ENCODE measurements around the gene QPRT. TPM values are rescaled to one million over a fixed set of nuclear protein-coding genes. Genes with fewer than 3 reads are reported as not detected.

Gene QPRT
- total and polyA plus RNA-seq, 2 of the 13 experiments (the other 11 are each of a cell fraction or from before 2014, with no cell fraction given), result 130 to 218 TPM

DNA sequence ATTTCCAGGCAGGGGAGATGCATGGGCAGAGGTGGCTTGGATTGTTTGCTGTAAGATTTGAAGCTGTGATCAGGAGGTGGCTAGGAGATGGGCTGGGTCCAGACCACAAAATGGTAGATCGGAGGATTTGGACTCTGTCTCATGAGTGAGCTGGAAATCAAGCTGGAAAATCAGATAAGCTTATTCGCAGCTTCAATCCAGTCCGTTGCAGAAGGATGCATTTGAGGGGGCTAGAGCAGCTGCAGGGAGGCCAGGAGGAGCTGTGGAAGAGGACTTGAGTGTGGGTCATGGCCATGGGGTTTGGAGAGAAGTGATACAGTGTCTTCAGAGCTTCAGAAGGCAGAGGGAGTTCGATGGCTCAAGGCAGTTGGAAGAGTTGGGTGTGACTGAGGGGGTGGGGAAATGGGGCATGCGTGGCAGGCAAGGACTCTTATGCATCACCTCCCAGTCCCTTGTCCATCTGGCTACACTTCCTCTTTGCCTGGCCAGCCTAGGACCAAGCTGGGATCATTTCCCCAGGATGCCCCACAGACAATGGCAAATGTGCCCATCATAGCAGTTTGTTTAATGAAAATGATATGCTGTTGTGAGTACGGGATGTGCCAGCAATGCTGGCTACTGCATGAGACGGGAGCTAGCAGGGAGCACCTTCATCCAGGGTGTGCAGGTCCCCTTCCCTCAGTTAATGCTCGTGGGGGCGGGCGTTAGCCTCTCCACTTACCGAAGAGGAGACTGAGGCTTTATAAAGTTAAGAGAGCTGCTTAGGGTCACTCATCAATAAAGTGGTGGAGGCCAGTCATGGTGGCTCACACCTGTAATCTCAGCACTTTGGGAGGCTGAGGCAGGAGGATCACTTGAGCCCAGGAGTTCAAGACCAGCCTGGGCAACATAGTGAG, 20.6 kb downstream of the QPRT start:
- Histone ChIP-seq H3K27ac (ENCODE audit: extremely low read length, insufficient read depth, low read length) (no peak overlapping the region), H4K20me1 (ENCODE audit: insufficient read depth, low read length) (peaks cover 8% of the 10 kb centered on the region), H3K9me3 (ENCODE audit: low read length) (no peaks in the 10 kb centered on the region), H3K79me2 (ENCODE audit: insufficient read depth, low read length) (peaks cover 3% of the 10 kb centered on the region), H3K4me2 (ENCODE audit: low read depth, low read length) (no peak overlapping the region), H3K9ac (ENCODE audit: insufficient read depth, low read depth, low read length) (no peak overlapping the region), H3K4me3 (replicated peaks in 1 of 3; ENCODE audit: insufficient read depth in 1 of 3, low read depth in 2 of 3, low read length in 3 of 3) (no peak overlapping the region), H3K4me1 (ENCODE audit: insufficient read depth, low read length) (peaks cover 19% of the 10 kb centered on the region), H3K27me3 (ENCODE audit: control insufficient read depth in 1 of 2, insufficient read depth in 2 of 2, low read length in 2 of 2) (peaks cover 0 to 4% of the 10 kb centered on the region in 2 experiments; a peak in 1 of 5 replicates), H2AFZ (ENCODE audit: low read length) (no peak overlapping the region), H3K36me3 (replicated peaks in 1 of 2; ENCODE audit: control insufficient read depth in 1 of 2, insufficient read depth in 2 of 2, low read length in 2 of 2) (peaks cover 11 to 17% of the 10 kb centered on the region in 2 experiments; a peak in 4 of 5 replicates)
- no peak for DNase-seq (ENCODE audit: low spot score)
- BruUV-seq (replicated peaks), result no TSS peak
- peak; percentile 8 for FAIRE-seq
- 0 out of 3 replicates have a peak, but pooled peaks have one; percentile 3 for ATAC-seq
- TF ChIP-seq IRX3 (CRISPR knock-in tag; IDR thresholded peaks at IDR 0.05; ENCODE audit: borderline replicate concordance, low read depth), result 0 out of 2 replicates have a peak, but pooled peaks have one; percentile 16
- TF ChIP-seq JUNB (CRISPR knock-in tag; IDR thresholded peaks at IDR 0.05; ENCODE audit: borderline replicate concordance), result peak; percentile 42; the same call in 1 of the 2 replicates
- peak; percentile 78; the same call in 1 of the 2 replicates for TF ChIP-seq NFIB (CRISPR knock-in tag; IDR thresholded peaks at IDR 0.05; ENCODE audit: borderline replicate concordance)
- TF ChIP-seq ZFY (CRISPR knock-in tag; IDR thresholded peaks at IDR 0.05), result no peak
- TF ChIP-seq CBX5 (CRISPR knock-in tag; IDR thresholded peaks at IDR 0.05; ENCODE audit: borderline replicate concordance), result 0 out of 2 replicates have a peak, but pooled peaks have one; percentile 17
- TF ChIP-seq TRIM24 (CRISPR knock-in tag; IDR thresholded peaks at IDR 0.05), result peak; percentile 41; the same call in 1 of the 2 replicates
- no peak for TF ChIP-seq ZNF572 (CRISPR knock-in tag; IDR thresholded peaks at IDR 0.05)
- TF ChIP-seq KDM2A (CRISPR knock-in tag; IDR thresholded peaks at IDR 0.05; ENCODE audit: borderline replicate concordance, low read depth), result peak; percentile 14; the same call in 1 of the 2 replicates
- TF ChIP-seq BORCS8-MEF2B (CRISPR knock-in tag; IDR thresholded peaks at IDR 0.05), result 0 out of 2 replicates have a peak, but pooled peaks have one; percentile 40
- 0 out of 2 replicates have a peak, but pooled peaks have one; percentile 22 for TF ChIP-seq HOXA9 (CRISPR knock-in tag; IDR thresholded peaks at IDR 0.05; ENCODE audit: borderline replicate concordance)
- 0 out of 2 replicates have a peak, but pooled peaks have one; percentile 28 for TF ChIP-seq ZNF605 (CRISPR knock-in tag; IDR thresholded peaks at IDR 0.05)
- TF ChIP-seq FOXK1 (CRISPR knock-in tag; IDR thresholded peaks at IDR 0.05; ENCODE audit: borderline replicate concordance, low read depth), result no peak
- TF ChIP-seq ZNF354B (CRISPR knock-in tag; IDR thresholded peaks at IDR 0.05), result 0 out of 2 replicates have a peak, but pooled peaks have one; percentile 39
- peak; percentile 26; the same call in 1 of the 2 replicates for TF ChIP-seq REL (CRISPR knock-in tag; conservative IDR thresholded peaks at IDR 0.05)
- 0 out of 2 replicates have a peak, but pooled peaks have one; percentile 35 for TF ChIP-seq REPIN1 (CRISPR knock-in tag; IDR thresholded peaks at IDR 0.05; ENCODE audit: borderline replicate concordance, low read depth)
- TF ChIP-seq AKAP8 (CRISPR knock-in tag; IDR thresholded peaks at IDR 0.05), result peak; percentile 81
- no peak for TF ChIP-seq KLF9 (CRISPR knock-in tag; IDR thresholded peaks at IDR 0.05; ENCODE audit: low read depth)
- 70% methylated on average over 11 of the region's 11 CpGs for WGBS (ENCODE audit: low lambda C conversion rate)
- POLR2A ChIA-PET, result interaction anchor here (0.6 to 2.4 kb wide), 16 partner anchors 11 to 333 kb away, joined by 3 to 11 read pairs (median 5); partner anchors contain the start of genes KIF22, MAZ, PAGR1 and QPRT
- in situ Hi-C loops (cut with HindIII; ENCODE audit: extremely low pct_ligation_motif_present, low pct_unique_long_range_greater_than_20kb), result loop anchor here (10.0 kb wide), 1 partner anchor 335 kb away; the partner anchor contains the start of gene TLCD3B
- CTCF ChIA-PET (ENCODE audit: low intra/inter-chr PET ratio, low total read pairs), result interaction anchor here (0.8 to 2.7 kb wide), 7 partner anchors 8 to 333 kb away, joined by 3 to 23 read pairs (median 9); partner anchors contain the start of gene PAGR1
- intact Hi-C loops (cut with micrococcal nuclease; ENCODE audit: unreplicated experiment), result loop anchor here (1.0 to 5.0 kb wide), 3 partner anchors 22 to 333 kb away; partner anchors contain the start of gene TLCD3B
